GF-D8 (cell line): ENCODE results near the gene PARP4.
"Not testable (repeated sequence)": the region's sequence is repeated elsewhere in the genome, so short reads cannot be mapped to it uniquely, and the experiment has no call there.

ENCODE experiments used
- DNase-seq: peaks from one replicate; lab custom pipeline; 2025; lab: John Stamatoyannopoulos, UW

Gene PARP4

GRCh38 chr13:24505756-24506155 is 6.8 kb downstream of the PARP4 start:
- no peak for DNase-seq

GRCh38 chr13:24505256-24505655 is 7.3 kb downstream of the PARP4 start:
- DNase-seq = peak; percentile 74

DNA sequence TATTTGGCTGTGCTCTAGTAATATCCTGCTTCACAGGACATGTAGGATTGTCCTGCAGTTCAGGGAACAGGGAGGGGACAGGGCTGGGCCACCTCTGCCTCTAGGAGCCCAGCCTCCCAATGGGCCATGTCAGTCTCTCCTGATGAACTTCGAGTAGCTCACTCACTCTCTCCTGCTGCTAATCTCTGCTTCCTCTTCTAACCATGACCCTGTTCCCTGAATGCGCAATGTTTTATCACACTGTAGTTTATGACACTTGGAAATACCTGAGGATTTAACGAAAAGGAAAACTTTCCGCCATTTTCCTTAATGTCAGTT is 9.2 kb downstream of the PARP4 start:
- DNase-seq = no peak

- DNase-seq = no peak
Measured at GRCh38 chr13:24502533-24503378, 9.8 kb downstream of the PARP4 start.

DNA sequence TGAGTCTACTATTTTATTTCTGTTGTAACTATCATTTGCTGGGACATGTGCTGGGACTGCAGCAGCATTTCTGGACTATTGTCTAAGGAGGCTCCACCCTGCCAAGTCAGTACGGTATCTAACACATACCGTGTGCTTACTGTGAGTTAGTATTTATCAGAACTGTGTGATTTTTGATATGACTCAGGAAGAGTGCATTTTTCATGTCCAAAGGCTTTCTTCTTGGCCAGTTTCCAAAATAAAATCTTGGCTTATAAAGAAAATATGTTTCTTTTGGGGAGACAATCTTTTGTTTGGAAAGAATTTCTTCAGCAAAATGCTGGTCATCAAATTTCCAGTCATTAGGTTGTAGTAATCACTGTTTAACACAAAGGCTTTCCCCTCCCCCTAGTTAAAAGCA is 11.6 kb downstream of the PARP4 start:
- no peak for DNase-seq

DNA sequence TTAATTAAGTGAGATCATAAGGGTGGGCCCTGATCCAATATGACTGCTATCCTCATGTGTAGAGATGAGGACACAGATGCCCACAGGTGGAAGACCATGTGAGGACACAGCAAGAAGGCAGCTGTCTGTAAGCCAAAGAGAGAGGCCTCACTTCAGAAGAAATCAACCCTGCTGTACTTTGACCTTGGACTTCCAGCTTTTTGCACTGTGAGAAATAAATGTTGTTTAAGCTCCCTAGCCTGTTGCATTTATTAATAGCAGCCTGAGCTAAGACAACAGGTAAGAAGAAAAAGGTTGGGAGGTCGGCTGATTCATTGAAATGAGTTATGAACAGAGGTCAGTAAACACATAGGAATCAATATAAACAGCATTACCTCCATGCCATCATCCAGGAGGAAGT is 14.8 kb downstream of the PARP4 start:
- DNase-seq = no peak

GRCh38 chr13:24496295-24496694 is 16.3 kb downstream of the PARP4 start:
- not testable (repeated sequence) for DNase-seq

GRCh38 chr13:24495151-24495729 is 17.3 kb downstream of the PARP4 start:
- DNase-seq = no peak

GRCh38 chr13:24493356-24493755 is 19.2 kb downstream of the PARP4 start:
- DNase-seq = no peak

- DNase-seq = no peak
Measured at GRCh38 chr13:24491845-24492244, 20.7 kb downstream of the PARP4 start.

DNA sequence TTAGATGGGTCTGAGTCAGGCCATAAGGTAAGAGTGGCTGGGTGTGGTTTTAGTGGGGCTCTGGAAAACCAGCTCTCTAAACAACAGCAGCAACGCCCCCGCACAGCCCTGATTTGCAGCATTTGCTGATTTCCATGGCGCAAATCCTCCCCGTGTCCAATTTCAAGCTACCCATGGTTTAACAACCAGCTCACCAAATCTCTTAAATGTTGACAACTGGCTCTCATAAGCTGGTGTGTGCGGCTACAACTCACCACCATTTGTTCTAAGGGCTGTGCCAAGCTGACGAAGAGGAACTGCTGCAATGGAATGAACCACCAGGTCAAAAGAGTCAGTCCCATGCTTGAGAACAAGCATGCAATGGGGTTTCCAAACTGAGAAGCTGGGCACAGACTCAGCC is 22.9 kb downstream of the PARP4 start:
- DNase-seq = no peak

DNA sequence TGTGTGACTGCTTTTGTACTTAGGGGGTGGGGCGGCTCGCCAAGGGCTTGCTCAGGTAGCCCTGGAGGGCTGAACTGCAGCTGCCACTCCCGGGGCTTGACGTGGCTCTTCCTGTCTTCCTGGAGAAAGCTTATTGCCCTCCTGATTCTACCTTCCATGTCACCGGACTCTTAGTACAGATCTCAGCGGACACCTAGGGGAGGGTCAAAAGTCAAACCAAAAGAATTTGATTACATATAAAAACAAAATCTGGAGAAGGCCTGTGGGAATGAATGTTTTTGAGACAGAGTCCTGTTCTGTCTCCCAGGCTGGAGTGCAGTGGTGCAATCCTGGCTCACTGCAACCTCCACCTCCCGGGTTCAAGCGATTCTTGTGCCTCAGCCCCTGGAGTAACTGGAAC is 24.5 kb downstream of the PARP4 start:
- not testable (repeated sequence) for DNase-seq

DNA sequence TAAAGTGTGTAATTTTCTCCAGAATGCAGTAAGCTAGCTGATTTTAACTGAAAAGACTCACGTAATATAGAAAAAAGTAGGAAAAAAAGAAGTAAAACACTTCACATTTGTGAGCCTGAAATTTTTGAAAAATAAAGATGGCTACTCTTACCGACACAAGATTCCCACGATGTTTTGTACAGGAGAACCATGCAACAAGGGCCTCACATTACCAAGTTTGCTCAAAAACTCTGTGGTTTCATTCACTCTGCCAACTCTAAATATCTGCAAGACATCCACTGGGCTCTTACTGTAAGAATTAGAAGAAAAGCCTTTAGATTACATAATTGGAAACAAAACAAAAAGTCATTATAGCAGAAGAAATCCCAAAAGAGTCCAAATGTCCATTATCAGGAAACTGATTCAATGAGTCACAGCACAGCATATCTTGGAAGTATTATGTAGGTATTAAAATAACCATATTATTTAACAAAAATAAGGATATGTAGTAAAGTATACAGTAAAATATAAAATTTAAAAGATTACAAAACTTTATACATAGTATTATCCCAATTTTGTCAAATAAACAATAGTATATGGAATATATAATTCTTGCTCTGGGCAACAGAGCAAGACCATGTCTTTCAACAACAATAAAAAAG is 26.4 kb downstream of the PARP4 start:
- not testable (repeated sequence) for DNase-seq

- DNase-seq = no peak
Measured at GRCh38 chr13:24473686-24474085, 38.9 kb downstream of the PARP4 start.

GRCh38 chr13:24472129-24472528 is 40.4 kb downstream of the PARP4 start:
- not testable (repeated sequence) for DNase-seq

DNA sequence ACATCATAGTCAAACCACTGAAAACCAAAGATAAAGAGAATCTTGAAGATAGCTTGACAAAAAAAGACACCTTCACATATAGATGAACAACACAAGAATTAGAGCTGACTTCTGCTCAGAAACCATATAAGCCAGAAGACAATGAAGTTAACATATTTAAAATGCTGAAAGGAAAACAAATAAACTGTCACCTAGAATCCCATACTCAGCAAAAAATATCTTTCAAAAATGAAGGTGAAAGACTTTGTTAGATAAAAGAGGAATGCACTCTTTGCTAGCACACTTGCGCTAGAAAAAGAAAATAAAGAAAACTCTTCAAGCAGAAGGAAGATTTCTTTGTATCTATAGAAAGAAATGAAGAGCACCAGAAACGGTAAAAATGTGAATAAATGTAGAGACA is 49.5 kb downstream of the PARP4 start:
- no peak for DNase-seq

- no peak for DNase-seq
Measured at GRCh38 chr13:24460256-24460655, 52.3 kb downstream of the PARP4 start.

DNA sequence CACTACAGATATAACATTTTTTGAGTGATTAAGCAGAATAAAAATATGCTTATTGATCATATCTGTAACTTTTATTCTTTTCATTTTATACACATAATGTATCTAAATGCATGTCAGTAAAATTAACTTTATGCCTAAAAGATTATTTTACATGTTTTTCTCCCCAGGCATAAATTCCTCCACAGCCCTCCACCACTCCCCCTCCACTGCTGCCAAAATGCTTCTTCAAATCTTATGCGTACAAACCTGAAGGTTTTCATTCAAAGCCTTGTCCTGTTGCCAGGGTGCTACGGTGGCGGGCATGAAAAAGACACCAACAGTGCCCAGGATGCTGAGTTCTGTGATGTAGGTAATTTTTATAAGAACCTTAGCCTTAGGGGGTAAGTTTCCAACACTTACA is 52.9 kb downstream of the PARP4 start:
- no peak for DNase-seq

- DNase-seq = no peak
Measured at GRCh38 chr13:24459234-24459633, 53.3 kb downstream of the PARP4 start.

- DNase-seq = no peak
Measured at GRCh38 chr13:24458736-24459135, 53.8 kb downstream of the PARP4 start.

DNA sequence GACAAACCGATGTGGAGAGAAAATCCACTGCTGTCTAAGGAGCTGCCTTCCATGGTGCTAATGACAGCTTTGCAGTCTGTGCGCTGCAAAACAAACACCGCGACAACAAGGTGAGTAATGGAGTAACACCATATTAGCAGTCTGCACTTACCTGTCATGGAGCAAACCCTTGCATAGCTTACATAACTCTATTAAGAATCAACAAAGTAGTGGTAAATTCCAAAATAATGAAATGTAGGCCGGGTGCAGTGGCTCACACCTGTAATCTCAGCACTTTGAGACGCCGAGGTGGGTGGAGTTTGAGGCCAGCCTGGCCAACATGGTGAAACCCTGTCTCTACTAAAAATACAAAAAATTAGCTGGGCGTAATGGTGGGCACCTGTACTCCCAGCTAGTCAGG is 56.2 kb downstream of the PARP4 start:
- DNase-seq = no peak

GRCh38 chr13:24454056-24454455 is 58.5 kb downstream of the PARP4 start:
- no peak for DNase-seq

GRCh38 chr13:24452044-24452443 is 60.5 kb downstream of the PARP4 start:
- no peak for DNase-seq
